ENCODE data around the gene AFF3. TPM values are rescaled to one million over a fixed set of nuclear protein-coding genes. Genes with fewer than 3 reads are reported as not detected.

The AFF3 gene
- total and polyA plus RNA-seq, 10 donors = 6.0 to 92.2 (median 64.0) TPM

DNA sequence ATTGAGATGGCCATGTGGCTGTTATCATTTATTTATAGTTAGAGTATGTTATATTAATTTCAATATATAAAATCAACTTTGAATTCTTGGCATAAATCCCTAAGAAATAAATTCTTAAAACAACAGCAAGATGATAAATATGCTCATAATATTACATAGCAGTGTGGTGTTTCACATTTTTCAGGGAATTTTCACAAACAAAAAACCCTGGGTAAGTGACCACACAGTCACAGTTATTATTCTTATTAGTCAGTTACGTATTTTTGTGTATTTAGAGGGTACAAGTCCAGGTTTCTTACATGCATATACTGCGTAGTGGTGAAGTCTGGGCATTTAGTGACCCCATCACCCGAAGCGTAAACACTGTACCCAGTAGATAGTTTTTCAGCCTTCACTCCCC is 363.1 kb downstream of the AFF3 start:
- Histone ChIP-seq H3K27ac (no peak overlapping the region), H3K27me3 (replicated peaks in 1 of 7) (no peaks in the 10 kb centered on the region), H3K36me3 (peaks cover 0 to 28% (median 0%) of the 10 kb centered on the region in 6 donors), H3K4me3 (no peak overlapping the region), H3K4me1 (peaks cover 0 to 3% (median 0%) of the 10 kb centered on the region in 6 donors), H3K9me3 (peaks cover 0 to 23% (median 16%) of the 10 kb centered on the region in 8 donors)
- WGBS, 5 donors = 90 to 99% (median 95%) methylated on average over 4 of the region's 4 CpGs
- TF ChIP-seq, protein P1, sequence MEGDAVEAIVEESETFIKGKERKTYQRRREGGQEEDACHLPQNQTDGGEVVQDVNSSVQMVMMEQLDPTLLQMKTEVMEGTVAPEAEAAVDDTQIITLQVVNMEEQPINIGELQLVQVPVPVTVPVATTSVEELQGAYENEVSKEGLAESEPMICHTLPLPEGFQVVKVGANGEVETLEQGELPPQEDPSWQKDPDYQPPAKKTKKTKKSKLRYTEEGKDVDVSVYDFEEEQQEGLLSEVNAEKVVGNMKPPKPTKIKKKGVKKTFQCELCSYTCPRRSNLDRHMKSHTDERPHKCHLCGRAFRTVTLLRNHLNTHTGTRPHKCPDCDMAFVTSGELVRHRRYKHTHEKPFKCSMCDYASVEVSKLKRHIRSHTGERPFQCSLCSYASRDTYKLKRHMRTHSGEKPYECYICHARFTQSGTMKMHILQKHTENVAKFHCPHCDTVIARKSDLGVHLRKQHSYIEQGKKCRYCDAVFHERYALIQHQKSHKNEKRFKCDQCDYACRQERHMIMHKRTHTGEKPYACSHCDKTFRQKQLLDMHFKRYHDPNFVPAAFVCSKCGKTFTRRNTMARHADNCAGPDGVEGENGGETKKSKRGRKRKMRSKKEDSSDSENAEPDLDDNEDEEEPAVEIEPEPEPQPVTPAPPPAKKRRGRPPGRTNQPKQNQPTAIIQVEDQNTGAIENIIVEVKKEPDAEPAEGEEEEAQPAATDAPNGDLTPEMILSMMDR (IDR thresholded peaks at IDR 0.05 in 8 of 11, conservative IDR thresholded peaks at IDR 0.05 in 3 of 11) = no peak
- TF ChIP-seq POLR2A (IDR thresholded peaks at IDR 0.05) (no peak), POLR2AphosphoS5 (IDR thresholded peaks at IDR 0.05) (no peak)
- intact Hi-C loops (cut with DNase I; ENCODE audit: low total_unique reads) = no loop called here
- DNase-seq = no peak

DNA sequence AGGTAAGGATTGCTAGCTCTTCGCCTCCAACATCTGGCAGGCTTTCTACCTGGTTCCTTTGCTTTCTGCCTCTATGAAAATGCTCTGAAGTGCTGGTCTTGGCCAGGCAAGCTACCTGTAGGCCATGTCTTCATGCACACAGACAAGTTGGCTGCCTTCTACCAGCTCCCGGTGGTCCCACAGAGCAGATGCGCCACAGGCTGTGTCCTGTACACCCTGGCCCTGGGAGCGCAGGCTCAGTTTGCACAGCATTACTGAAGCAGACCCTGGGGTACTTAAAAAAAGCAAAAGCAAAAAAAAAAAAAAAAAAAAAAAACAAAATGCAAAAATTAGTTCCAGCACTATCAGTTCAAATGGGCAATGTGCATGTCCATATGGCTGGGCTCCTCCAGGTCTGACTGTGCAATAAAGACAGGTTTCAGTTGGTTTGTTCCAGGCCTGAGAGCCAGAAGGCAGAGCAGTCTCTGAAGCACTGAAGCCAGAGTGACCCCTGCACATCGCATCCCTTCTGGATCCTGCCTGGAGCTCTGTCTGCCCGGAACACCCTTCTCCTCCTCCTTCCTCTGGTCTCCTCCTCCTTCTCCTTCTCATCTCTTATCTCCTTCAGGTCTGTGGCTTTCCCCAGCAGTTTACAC is 364.6 kb downstream of the AFF3 start:
- no peak overlapping the region for H3K4me3 ChIP-seq
- peaks cover 0 to 28% (median 0%) of the 10 kb centered on the region in 6 donors for H3K36me3 ChIP-seq
- H3K27me3 ChIP-seq (replicated peaks in 1 of 7) = no peaks in the 10 kb centered on the region
- peaks cover 0 to 23% (median 16%) of the 10 kb centered on the region in 8 donors for H3K9me3 ChIP-seq
- peaks cover 0 to 18% (median 9%) of the 10 kb centered on the region in 6 donors for H3K4me1 ChIP-seq
- no peak for TF ChIP-seq POLR2AphosphoS5 (IDR thresholded peaks at IDR 0.05)
- TF ChIP-seq, protein P1 (IDR thresholded peaks at IDR 0.05 in 8 of 11, conservative IDR thresholded peaks at IDR 0.05 in 3 of 11) = no peak
- TF ChIP-seq POLR2A (IDR thresholded peaks at IDR 0.05) = no peak
- DNase-seq = no peak
- intact Hi-C loops (cut with DNase I; ENCODE audit: low total_unique reads) = no loop called here
- no peak overlapping the region for H3K27ac ChIP-seq
- 95 to 98% (median 96%) methylated on average over 6 of the region's 6 CpGs for WGBS, 5 donors

DNA sequence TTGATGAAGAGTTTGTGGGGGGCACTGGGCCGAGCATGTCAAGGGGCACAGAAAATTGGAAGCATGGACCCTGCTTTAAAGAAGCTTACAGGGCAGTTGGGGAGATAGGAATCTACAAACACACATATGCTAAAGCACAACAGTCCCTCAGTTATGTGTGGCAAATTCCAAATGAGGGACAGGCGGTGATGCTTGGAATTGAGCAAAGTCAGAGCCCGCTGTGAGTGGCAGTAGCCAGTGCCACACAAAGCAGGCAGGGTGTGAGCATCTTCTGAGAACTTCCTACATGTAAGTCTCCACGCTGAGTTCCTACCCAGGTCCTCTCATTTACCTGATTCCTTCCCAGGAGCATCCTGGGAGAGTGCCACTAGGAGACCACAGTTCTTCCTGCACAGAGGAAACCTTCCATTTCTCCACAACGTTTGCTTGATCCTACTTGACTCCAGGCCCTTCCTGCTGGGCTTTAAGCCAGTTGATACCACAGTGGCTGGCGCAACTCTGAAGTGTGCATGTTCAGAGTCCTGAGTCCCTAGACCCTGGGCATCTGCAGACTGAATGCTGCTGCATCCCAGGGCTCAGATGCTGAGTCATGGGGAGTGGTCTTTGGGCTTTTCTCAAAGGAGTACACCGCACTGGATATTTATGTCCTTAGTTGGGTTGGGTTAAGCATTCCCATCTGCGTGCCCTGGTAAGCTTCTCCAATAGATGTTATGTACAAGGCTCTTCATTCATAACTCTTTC is 365.3 kb downstream of the AFF3 start:
- 78 to 85% (median 81%) methylated on average over 8 of the region's 8 CpGs for WGBS, 5 donors
- Histone ChIP-seq H3K9me3 (peaks cover 0 to 23% (median 16%) of the 10 kb centered on the region in 8 donors), H3K36me3 (peaks cover 0 to 28% (median 0%) of the 10 kb centered on the region in 6 donors), H3K27ac (no peak overlapping the region), H3K27me3 (replicated peaks in 1 of 7) (no peaks in the 10 kb centered on the region), H3K4me3 (no peak overlapping the region), H3K4me1 (peaks cover 0 to 25% (median 11%) of the 10 kb centered on the region in 6 donors)
- no peak for DNase-seq
- TF ChIP-seq POLR2A (IDR thresholded peaks at IDR 0.05) = no peak
- TF ChIP-seq, protein P1 (IDR thresholded peaks at IDR 0.05 in 8 of 11, conservative IDR thresholded peaks at IDR 0.05 in 3 of 11) = no peak
- no peak for TF ChIP-seq POLR2AphosphoS5 (IDR thresholded peaks at IDR 0.05)
- intact Hi-C loops (cut with DNase I; ENCODE audit: low total_unique reads) = no loop called here

All from spleen (tissue), 11 donors.